Type B pancreatic cell (in vitro differentiated cells): Measurements from ENCODE around the gene RPP38. TPM values are rescaled to one million over a fixed set of nuclear protein-coding genes. Genes with fewer than 3 reads are reported as not detected.

Experiments used
- DNase-seq: peaks from one replicate; pipeline ENCODE4 v3.0.0; 2021; ENCODE audit warnings: mixed read lengths; ENCODE audit not compliant: unreplicated experiment; ENCODE audit errors: extremely low spot score
- H3K27ac Mint-ChIP-seq: 2 replicates; pipeline ENCODE4 v1.8.0; 2021; ENCODE audit warnings: mild to moderate bottlenecking, mixed read lengths
- H3K27me3 Mint-ChIP-seq: 2 replicates; pipeline ENCODE4 v1.8.0; 2021; ENCODE audit warnings: mixed read lengths
- H3K36me3 Mint-ChIP-seq: 2 replicates; pipeline ENCODE4 v1.8.0; 2021; ENCODE audit warnings: mixed read lengths
- H3K4me1 Mint-ChIP-seq: one replicate; pipeline ENCODE4 v1.8.0; 2021; ENCODE audit warnings: mixed read lengths; ENCODE audit not compliant: unreplicated experiment
- H3K4me3 Mint-ChIP-seq: 2 replicates; pipeline ENCODE4 v1.8.0; 2021; ENCODE audit warnings: mild to moderate bottlenecking, mixed read lengths
- H3K9me3 Mint-ChIP-seq: 2 replicates; pipeline ENCODE4 v1.8.0; 2021; ENCODE audit warnings: mixed read lengths
- CTCF ChIP-seq: fragments of 200-600 bp; sonication (generic); conservative IDR thresholded peaks from 2 replicates; pipeline ENCODE4 v1.5.0; 2021; ENCODE audit warnings: antibody characterized with exemption, mild to moderate bottlenecking
- total RNA-seq: library from RNA; stranded (reverse); gene quantifications from 2 replicates; pipeline ENCODE4 v1.2.1, GENCODE V29; 2021; ENCODE audit warnings: low replicate concordance

The RPP38 gene
- total RNA-seq, 1 donor from 2014 or later: 18.1 TPM

- Mint-ChIP-seq H3K27me3 (no peaks in the 10 kb centered on the region), H3K4me3 (no peak overlapping the region), H3K4me1 (peaks cover 12% of the 10 kb centered on the region), H3K36me3 (no peaks in the 10 kb centered on the region), H3K9me3 (no peaks in the 10 kb centered on the region), H3K27ac (no peak overlapping the region)
- no peak for DNase-seq
- TF ChIP-seq CTCF: no peak
These were observed 47.6 kb downstream of the RPP38 start for GRCh38 chr10:15144788-15145187.

GRCh38 chr10:15146366-15146765 is 49.2 kb downstream of the RPP38 start:
- H3K27me3 Mint-ChIP-seq: no peaks in the 10 kb centered on the region
- no peak overlapping the region for H3K4me3 Mint-ChIP-seq
- no peak overlapping the region for H3K27ac Mint-ChIP-seq
- no peaks in the 10 kb centered on the region for H3K36me3 Mint-ChIP-seq
- TF ChIP-seq CTCF: no peak
- H3K4me1 Mint-ChIP-seq: peaks cover 7% of the 10 kb centered on the region
- DNase-seq: no peak
- no peaks in the 10 kb centered on the region for H3K9me3 Mint-ChIP-seq

- no peaks in the 10 kb centered on the region for H3K9me3 Mint-ChIP-seq
- no peak overlapping the region for H3K4me3 Mint-ChIP-seq
- no peak overlapping the region for H3K27ac Mint-ChIP-seq
- no peaks in the 10 kb centered on the region for H3K36me3 Mint-ChIP-seq
- H3K27me3 Mint-ChIP-seq: no peaks in the 10 kb centered on the region
- DNase-seq: no peak
- no peak for TF ChIP-seq CTCF
- no peaks in the 10 kb centered on the region for H3K4me1 Mint-ChIP-seq
These were observed 50.6 kb downstream of the RPP38 start for GRCh38 chr10:15147594-15148392.

GRCh38 chr10:15149042-15149771 is 52.1 kb downstream of the RPP38 start:
- H3K36me3 Mint-ChIP-seq: no peaks in the 10 kb centered on the region
- no peaks in the 10 kb centered on the region for H3K27me3 Mint-ChIP-seq
- H3K4me3 Mint-ChIP-seq: no peak overlapping the region
- no peak overlapping the region for H3K27ac Mint-ChIP-seq
- DNase-seq: no peak
- peaks cover 4% of the 10 kb centered on the region for H3K4me1 Mint-ChIP-seq
- no peaks in the 10 kb centered on the region for H3K9me3 Mint-ChIP-seq
- TF ChIP-seq CTCF: no peak

- no peak overlapping the region for H3K4me3 Mint-ChIP-seq
- no peak for TF ChIP-seq CTCF
- H3K9me3 Mint-ChIP-seq: no peaks in the 10 kb centered on the region
- DNase-seq: no peak
- H3K27ac Mint-ChIP-seq: no peak overlapping the region
- H3K27me3 Mint-ChIP-seq: no peaks in the 10 kb centered on the region
- peaks cover 4% of the 10 kb centered on the region for H3K4me1 Mint-ChIP-seq
- H3K36me3 Mint-ChIP-seq: no peaks in the 10 kb centered on the region
These were observed 53.4 kb downstream of the RPP38 start for GRCh38 chr10:15150563-15150962.
